ENCODE measurements around the gene VSTM2L. TPM values are rescaled to one million over a fixed set of nuclear protein-coding genes. Genes with fewer than 3 reads are reported as not detected.
"Not testable (repeated sequence)": the region's sequence is repeated elsewhere in the genome, so short reads cannot be mapped to it uniquely, and the experiment has no call there.

VSTM2L gene, protein sequence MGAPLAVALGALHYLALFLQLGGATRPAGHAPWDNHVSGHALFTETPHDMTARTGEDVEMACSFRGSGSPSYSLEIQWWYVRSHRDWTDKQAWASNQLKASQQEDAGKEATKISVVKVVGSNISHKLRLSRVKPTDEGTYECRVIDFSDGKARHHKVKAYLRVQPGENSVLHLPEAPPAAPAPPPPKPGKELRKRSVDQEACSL
- total RNA-seq (2014; rRNA removed; shearing (Covaris generic)) = 0.27 TPM in 2 replicates
- 0.93 and 2.3 TPM in 2 replicates for polyA plus RNA-seq (2015; cell fraction: cytosol; rRNA removed)
- 0.41 and 1.1 TPM in 2 replicates for polyA plus RNA-seq (2015; cell fraction: nucleus; rRNA removed)

DNA sequence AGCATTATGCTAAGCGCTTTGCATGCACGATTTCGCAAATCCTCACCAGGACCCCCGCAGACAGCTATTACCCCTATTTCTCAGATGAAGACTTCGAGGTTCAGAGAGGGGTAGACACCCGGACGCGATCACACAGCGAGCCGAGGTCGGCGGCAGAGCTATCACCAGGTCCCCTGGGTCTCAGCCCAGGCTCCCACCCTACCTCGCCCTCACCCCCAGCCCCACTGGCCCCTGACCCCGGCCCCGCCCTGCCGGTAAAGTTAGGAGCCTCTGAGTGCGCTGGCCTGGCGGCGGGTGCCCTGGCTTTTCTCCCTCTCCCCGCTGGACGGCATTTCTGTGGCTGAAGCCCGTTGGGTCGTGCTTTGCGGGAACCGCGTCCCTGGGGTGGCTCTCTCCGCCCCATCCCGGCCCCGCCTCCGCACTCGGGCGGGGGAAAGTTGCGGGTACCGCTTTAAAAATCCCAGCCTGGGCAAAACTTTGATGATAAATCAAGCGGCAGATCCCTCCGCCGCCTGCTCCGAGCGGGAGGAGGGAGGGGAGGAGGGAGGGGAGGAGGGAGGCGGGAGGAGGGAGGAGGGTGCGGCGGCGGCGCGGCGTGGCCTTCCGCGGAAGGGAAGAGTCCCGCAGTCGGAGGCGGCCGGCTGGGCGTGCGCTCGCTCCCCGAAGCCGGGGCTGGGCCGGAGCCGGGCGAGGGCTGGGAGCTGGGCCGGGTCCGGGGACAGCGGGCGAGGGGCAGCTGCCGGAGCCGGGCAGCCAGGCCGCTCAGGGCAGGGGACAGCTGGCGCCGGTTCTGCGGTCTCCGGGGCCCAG is at the start of gene VSTM2L:
VSTM2L (plus strand) TSS at position 624 of the 810 bp plus-strand sequence. CDS start 224 bp downstream, outside the sequence.
- DNase-seq (ENCODE audit: low read depth) = no peak

DNA sequence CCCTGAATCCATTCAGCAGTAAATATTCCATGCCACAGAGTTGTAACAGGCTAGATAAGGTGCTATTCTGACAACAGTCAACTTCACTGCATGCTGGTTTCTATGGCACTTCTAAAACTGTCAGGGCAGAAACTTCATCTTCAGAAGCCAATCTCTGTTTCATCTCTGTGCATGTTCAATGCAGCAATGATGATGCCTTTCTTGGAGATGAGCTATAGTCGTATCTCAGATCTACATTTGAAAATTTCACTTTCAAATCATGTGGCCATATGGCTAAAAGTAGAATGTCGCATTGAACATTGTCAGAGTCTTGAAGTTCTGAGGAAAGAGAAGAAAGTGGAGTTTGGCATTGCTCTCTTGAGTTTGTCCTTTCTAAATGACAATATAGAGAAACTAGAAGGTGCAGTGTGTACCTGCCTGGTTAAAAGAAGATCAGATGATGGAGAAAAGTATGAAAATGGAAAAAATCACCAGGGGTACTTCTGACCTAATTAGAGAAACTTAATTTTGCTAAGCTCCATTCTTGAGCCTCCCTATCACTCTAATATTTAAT is 49.0 kb upstream of the VSTM2L start:
- DNase-seq (ENCODE audit: low read depth) = no peak

DNA sequence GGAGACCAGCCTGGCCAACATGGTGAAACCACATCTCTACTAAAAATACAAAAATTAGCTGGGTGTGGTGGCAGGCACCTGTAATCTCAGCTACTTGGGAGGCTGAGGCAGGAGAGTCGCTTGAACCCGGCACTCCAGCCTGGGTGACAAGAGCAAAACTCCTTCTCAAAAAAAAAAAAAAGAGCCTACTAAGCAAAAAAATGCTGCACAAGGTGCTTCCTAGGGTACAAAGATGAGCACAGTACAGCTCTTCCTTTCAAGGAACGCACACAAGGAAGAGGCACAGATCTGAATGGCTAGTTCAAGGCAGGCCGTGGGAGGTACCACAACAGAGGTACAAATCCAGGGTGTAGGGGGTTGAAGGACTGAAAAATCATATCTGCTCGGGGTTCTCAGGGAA is 46.9 kb upstream of the VSTM2L start:
- not testable (repeated sequence) for DNase-seq (ENCODE audit: low read depth)

DNA sequence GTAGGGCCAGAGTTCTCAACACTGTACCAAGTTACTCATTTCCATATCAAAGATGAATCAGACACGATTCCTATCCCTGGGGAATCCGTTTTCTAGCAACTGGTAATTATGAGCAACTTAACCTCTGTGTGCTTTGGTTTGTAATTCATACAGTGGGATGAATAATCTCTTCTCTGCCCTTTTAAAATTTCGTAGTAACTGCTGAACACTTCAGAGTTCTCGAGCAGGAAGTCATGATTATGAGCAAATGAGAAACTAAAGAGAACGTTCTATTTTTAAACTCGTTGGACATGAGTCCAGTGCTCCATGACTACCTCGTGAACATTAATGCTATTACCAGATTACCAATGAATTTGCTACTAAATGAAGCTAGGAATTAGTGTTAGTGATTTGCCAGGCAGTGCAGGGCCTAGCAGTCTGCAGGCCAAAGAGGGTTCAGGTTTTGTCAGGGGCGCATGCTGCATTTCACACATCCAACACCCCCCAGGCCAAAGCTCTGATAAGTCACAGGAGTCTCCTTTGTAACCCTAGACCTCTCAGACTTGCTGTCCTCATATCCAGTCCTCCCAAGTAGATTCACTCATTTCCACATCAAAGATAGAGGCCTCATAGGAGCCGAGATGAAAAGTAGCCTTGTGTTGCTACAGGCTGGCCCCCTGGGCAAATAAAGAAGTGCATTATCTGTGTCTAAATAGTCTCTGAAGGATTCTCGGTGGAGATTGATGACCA is 45.8 kb upstream of the VSTM2L start:
- peak; percentile 24 for DNase-seq (ENCODE audit: low read depth)

DNA sequence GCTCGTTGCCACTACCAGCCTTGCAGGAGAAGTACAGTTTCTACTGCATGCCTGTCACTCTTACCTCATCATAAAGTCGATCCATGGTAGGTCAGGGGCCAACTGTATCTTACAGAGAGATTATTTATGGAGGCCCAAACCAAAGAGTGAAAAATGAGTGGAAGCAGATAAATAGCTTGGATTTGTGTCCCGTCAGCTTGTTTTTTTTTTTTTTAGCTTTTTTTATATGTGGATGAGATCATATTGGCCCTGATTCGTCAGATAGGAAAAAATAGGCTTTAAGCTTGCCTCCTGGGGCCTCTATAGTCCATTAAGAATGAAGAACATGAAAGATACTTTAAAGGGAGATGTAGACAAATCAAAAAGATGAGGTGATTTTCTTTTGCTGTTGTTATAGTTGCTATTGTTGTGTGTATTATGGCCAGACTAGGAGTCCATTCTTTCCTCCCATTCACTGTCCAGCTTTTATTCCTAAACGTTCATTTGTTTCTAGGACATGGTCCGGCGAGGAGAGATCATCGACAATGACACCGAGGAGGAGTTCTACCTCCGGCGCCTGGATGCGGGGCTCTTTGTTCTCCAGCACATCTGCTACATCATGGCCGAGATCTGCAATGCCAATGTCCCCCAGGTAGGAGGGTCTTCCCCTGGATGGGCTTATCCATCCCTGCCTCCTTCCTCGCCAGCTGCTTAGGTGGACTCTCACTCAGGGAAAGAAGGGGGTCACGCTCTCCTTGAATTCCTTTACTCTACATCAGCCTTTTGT is 43.3 kb upstream of the VSTM2L start:
- no peak for DNase-seq (ENCODE audit: low read depth)

DNA sequence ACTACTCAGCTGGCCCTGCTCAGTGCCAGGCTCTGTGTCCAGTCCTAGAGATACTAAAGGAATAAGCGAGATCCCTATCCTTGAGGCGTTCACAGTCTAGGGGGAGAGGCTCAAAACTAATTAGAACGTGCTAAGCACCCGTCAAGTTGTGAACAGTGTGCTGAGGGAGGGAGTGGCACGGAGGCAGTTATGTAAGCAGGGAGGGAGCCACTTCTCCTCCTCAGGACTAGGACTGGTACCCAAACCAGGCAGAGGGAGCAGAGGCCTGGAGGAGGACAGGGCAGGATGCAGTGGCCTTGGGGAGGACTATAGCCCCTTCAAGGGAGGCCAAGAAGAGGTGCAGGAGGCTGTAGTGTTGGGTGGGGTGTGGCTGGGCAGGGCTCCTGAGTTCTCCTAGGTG is 39.6 kb upstream of the VSTM2L start:
- DNase-seq (ENCODE audit: low read depth) = no peak

DNA sequence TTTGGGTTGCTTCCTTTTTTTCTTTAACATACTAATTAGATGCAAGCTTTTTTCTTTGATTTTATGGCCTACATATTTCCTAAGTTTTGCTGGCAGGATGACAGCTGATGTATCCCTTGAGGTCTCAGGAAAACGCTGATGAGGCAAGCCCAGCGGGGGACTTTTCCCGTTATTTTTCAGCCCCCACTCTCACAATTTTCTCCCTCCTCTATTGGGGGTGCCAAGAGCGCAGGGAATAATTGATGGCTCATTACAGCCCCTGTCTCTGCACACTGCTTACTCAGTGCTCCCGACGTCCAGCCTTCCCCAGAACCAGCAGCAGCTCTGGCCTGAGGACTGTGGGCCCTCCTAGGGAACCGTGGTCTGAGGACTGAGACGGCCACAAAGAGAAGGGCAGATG is 38.6 kb upstream of the VSTM2L start:
- DNase-seq (ENCODE audit: low read depth) = no peak

DNA sequence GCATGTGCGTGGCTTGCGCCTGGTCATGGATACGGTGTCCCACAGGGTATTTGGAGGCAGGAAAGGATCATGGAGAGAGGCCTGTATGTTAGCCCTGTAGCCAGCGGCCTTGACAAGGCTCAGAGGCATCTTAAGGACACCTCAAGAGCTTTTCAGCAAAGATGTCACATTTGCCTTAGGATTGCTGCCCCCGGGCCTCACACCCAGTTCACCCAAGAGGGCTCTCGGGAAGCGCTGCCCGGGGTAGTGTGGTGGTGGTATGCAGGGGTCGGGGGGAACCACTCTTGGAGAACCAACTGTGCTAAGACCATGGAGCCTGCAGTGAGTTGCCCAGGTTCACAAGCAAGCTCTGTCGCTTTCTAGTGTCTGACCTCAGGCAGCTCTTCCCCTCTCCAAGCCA is 36.9 kb upstream of the VSTM2L start:
- DNase-seq (ENCODE audit: low read depth) = no peak

DNA sequence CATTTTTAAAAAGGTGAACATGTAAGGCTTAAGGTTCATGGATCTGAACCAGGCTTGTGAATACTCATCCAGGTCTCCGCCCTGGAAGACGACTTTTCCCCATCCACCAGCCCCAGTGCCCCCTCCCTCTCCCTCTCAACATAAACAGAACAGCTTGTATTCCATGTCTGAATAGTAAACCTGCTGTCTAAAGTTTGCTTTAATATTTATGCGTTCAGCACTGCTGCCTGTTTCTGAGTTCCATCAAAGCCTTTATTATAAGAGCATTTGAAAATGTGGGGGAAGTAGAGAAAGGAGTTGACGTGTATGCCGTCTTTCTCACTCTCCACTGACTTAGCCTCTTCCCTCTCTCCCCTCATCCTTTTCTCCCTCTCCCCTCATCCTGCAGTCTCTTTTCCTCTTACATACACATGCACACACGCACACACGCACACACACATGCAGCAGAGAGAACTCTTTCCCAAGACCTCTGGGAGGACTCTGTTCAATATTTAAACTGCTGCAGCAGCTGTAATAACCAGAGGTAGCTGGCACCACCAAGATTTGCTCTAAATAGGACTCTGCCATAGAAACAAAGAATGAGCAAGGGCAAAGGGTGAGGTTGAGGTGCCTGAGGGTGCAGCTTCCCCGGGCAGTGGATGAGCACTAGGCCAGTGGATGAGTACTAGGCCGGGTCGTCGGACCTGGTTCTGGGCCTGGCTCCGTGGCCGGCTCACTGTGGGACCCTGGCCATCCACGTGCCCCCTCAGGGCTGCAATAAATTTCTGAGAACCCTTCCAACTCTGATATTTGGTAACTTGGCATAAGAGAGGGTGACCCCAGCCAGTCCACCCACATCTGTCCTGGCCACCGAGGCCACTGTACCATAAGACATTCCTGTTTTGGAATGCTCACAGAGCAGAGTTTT is 35.4 kb upstream of the VSTM2L start:
- no peak for DNase-seq (ENCODE audit: low read depth)

DNA sequence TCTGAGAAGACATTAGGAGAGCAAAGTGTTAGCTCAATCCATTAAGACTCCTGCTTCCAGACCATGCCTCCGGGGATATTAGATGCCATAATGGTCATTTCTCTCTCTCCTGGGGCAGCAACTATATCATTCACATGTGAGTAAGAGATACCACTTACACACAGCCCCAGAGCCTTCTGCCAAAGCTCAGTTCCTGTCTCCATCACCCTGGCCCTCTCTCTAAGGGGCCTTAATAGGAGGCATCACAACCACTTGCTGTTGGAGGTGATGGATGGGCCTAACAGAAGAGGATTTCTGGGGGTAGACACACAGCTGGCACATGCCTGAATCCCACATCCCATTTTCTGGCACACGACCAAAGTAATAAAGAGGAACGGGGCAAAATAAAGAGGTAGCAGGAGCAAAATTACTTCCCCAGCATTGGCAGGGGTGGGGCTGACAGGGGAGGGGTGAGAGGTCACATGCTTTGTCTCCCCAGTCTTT is 34.0 kb upstream of the VSTM2L start:
- DNase-seq (ENCODE audit: low read depth) = no peak

DNA sequence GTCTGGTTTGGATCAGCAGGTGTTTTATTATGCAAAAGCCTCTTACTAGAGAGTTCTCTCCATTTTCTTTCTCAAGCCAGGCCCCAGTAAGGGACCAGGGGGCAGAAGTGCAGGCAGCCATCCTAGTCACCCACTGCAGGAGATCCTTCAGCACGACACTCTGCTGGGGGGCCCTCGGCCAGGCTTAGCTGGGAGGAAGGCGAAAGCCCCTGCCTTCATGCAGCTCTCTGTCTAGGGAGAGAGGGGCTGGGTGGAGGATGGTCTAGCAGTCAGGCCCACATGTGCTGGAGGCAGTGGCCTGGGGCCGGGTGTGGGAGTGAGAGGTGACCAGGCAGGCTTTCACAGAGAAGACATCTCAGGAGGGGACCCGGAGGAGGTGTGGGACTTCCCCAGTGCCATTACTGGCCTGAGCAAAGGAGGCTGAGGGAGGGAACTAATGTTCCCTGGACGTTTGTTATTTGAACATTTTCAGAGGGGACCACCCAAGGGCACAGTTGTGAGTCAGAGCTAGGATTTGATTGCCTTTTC is 33.5 kb upstream of the VSTM2L start:
- no peak for DNase-seq (ENCODE audit: low read depth)

DNA sequence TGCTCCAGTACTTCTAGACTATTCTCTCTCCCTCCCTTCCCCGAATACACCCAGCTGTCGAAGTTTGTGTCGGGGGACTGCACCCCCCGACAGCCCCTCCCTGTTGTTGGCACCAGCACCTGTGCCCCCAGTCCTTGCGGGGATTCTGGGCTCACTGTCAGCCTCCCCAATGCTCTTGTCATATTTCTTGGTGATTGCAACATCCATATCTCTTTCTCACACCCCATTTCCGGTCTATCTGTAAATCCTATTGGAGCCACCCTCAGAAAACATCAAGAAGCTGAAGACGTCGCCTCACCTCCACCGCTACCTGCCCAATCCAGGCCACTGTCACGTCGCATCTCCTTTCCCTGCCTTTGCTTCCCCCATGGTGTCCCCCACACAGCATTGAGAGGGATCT is 32.6 kb upstream of the VSTM2L start:
- no peak for DNase-seq (ENCODE audit: low read depth)

DNA sequence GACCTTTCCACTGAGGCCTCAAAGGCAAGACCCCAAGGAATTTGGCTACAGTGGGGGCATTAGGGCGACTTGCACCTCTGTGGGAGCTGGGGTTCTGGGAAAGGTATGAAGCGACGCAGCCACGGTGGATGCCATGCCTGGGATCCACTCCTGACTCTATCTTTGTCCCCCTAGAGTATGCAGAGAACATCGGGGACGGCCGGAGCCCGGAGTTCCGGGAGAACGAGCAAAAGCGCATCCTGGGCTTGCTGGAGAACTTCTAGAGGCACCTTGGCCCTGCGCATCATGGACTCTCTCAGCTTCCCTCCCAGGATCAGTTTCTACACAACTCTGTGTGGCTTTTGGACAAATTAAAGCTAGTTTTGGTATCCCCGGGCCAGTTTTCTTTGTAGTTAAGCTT is 31.2 kb upstream of the VSTM2L start:
- DNase-seq (ENCODE audit: low read depth) = no peak

DNA sequence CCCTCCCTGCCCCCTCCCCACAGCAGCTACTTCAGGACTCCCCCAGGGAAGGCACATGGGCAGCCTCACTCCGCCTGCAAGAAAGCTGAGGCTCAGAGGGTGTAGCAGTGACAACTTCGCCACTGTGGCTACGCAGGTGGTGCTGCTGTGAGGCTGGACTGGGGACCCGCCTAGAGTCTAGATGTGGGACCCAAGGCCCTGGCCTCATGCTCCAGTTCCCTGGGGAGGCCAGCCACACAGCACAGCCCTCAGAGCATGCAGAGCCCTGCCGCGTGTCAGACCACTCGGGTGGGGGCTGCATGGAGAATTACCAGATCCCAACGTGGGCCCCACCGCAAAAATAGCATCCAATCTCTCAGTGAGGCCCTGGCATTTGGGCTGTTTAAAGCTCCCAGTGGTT is 30.8 kb upstream of the VSTM2L start:
- no peak for DNase-seq (ENCODE audit: low read depth)

DNA sequence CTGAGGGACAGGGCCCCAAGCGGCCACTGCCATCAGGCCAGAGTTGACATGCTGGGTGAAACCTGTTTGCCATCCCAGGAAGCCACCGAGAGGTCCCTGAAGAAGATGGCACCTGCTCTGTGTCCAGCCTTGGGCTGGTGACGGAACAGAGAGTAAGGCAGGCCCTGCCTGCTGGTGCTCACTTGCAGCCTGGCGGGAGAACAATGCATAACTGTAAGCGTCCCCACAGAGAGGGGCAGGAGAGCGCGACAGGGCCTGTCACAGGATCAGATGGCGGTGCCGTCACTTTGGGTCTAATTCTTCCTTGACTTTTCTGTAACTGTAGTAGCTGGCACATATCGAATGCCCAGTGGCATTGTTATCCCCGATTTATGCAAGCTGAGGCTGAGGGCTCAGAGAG is 29.0 kb upstream of the VSTM2L start:
- no peak for DNase-seq (ENCODE audit: low read depth)

DNA sequence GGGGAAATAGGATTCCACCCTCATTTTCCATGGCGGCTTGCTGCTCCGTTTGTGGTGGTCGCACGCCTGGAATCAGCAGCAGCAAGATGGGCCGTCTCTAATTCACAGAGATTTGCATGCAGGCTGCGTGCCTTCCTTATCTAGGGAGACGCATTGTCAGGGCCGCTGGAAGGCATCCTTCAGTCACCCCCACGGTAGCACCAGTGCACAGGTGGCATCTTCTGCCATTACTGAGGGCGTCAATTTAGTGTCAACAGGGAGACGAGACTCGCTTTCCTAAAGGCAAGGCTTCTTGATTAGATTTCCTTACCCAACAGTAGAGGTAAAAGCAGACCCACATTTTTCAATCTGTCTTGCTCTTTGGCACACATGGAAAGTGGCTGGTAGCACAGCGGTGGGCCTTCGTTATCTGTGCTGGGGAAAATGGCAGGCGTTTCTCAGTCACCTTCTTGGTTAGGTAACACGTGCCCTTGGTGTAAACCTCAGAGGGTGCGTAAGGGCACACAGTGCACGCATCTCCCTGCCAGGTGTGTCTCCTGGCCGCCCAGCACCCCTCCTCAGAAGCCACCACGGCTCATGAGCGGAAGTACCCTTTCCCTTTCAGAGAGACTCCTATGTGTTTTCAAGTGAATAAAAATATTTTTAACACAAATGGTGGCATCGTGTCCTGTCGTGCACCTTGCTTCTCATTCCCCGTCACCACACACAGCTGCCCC is 27.3 kb upstream of the VSTM2L start:
- DNase-seq (ENCODE audit: low read depth) = no peak

DNA sequence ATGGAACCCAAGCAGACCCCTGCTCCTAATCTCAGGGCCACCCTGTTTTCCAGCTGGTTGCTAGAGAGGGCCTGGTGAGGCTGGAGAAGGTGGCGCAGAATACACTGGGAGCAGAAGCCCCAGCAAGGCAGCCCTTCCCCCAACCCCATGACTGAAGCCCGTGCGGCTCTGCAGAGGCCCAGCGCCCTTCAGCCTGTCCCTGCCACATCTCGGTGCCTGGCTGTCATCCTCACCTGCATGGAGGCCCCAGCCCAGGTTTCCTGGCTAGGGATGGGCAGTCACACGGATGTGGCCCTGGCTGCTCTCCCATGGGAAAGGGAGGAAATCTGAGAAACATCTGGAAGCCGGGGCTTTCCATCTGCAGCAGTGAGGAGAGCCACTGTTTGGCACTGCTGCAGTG is 26.1 kb upstream of the VSTM2L start:
- DNase-seq (ENCODE audit: low read depth) = no peak

DNA sequence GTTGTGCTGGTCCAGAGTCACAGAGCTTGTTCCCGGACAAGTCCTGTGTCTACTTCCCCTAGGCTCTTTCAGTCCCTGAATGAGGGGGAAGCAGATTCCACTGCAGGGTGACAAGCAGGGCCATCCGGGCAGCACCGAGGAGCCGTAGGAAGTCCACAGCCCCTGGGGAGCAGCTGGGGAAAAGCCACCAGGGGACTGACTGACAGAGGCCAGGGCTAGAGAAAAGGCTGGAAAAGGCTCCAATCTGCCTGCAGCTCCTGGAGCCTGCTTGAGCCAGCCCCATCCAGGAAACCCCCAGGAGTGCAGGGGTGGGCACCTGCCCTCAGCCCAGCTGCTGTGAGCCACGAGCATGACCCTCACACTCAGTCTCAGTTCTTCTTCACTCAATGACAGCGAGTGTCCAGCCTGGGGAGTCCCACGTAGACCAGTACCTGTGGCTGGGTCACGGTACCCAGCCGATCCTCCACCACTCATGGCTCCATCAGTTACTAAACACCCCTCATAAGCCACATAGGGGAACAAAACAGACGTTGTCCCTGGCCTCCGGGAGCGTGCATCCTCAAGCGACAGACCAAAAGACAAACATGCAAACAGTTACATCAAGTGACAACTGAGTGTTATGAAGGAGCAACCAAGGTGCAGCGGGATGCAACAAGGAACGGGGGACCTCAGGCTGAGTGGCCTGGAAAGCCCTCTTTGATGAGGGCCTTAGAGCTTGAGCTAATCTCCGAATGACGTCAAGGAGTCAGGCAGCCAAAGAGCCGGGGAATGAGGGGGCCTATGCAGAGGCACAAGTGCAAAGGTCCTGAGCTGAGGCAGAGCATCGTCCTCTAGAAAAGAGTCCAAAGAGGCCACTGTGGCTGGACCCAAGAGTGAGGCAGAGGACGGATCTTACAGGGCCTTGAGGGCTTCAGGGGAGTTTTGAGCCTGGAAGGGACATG is 24.8 kb upstream of the VSTM2L start:
- DNase-seq (ENCODE audit: low read depth) = no peak

Measured in HT1080 (cell line).